HFFc6 (cell line): ENCODE data around the gene DLGAP4. TPM values are rescaled to one million over a fixed set of nuclear protein-coding genes. Genes with fewer than 3 reads are reported as not detected.

Experiments used
- DNase-seq: peaks from one replicate; pipeline ENCODE4 v3.0.0-alpha.2; 2018
- H3K27ac Mint-ChIP-seq: 2 replicates; pipeline ENCODE4 v1.8.0; 2020; ENCODE audit warnings: mild to moderate bottlenecking, mixed read lengths
- H3K27me3 Mint-ChIP-seq: 2 replicates; pipeline ENCODE4 v1.8.0; 2021; ENCODE audit warnings: mild to moderate bottlenecking, moderate library complexity, mixed read lengths; ENCODE audit not compliant: insufficient read depth
- H3K36me3 Mint-ChIP-seq: 2 replicates; pipeline ENCODE4 v1.8.0; 2021; ENCODE audit warnings: low read depth, mixed read lengths
- H3K4me1 Mint-ChIP-seq: 2 replicates; pipeline ENCODE4 v1.8.0; 2020; ENCODE audit warnings: low read depth, mixed read lengths
- H3K4me3 Mint-ChIP-seq: 2 replicates; pipeline ENCODE4 v1.8.0; 2020; ENCODE audit warnings: mild to moderate bottlenecking, moderate library complexity, mixed read lengths
- H3K9me3 Mint-ChIP-seq: 2 replicates; pipeline ENCODE4 v1.8.0; 2020; ENCODE audit warnings: mild to moderate bottlenecking, mixed read lengths
- CTCF ChIP-seq: fragments of 200-600 bp; sonication (generic); IDR thresholded peaks from 2 replicates; pipeline ENCODE4 v1.5.0; 2021; ENCODE audit warnings: antibody characterized with exemption, mild to moderate bottlenecking
- total RNA-seq, 6 experiments: library from RNA; stranded (reverse); fragmentation: NEBNext Ultra II Directional; extraction: Animal tissue kit (Norgen Biotek cat#: 25700); gene quantifications; 2 replicates in 1 of 6; 3 replicates in 5 of 6; pipeline ENCODE4 v1.2.3, GENCODE V29; 2021

DLGAP4 gene
- total RNA-seq, 6 experiments from 2014 or later = 118 to 150 (median 140) TPM

GRCh38 chr20:36462440-36463211 lies 156.5 kb downstream of the DLGAP4 start:
- Mint-ChIP-seq H3K36me3 (peaks cover 6% of the 10 kb centered on the region), H3K27ac (peak overlapping the region; percentile 95), H3K4me1 (peaks cover 50% of the 10 kb centered on the region), H3K27me3 (no peaks in the 10 kb centered on the region; the same call in none of the 2 replicates), H3K9me3 (no peaks in the 10 kb centered on the region), H3K4me3 (peak overlapping the region; percentile 96)
- no peak for TF ChIP-seq CTCF
- DNase-seq = peak; percentile 32

GRCh38 chr20:36463212-36464061 lies 157.3 kb downstream of the DLGAP4 start:
- Mint-ChIP-seq H3K27me3 (no peaks in the 10 kb centered on the region; the same call in none of the 2 replicates), H3K27ac (peak overlapping the region; percentile 95), H3K9me3 (no peaks in the 10 kb centered on the region), H3K4me1 (peaks cover 59% of the 10 kb centered on the region), H3K36me3 (peaks cover 6% of the 10 kb centered on the region), H3K4me3 (peak overlapping the region; percentile 96)
- no peak for DNase-seq
- no peak for TF ChIP-seq CTCF

GRCh38 chr20:36465109-36466080 lies 159.3 kb downstream of the DLGAP4 start:
- no peaks in the 10 kb centered on the region for H3K9me3 Mint-ChIP-seq
- peak; percentile 37 for TF ChIP-seq CTCF
- H3K4me3 Mint-ChIP-seq = peak overlapping the region; percentile 96
- peak; percentile 92 for DNase-seq
- H3K27ac Mint-ChIP-seq = peak overlapping the region; percentile 95
- H3K4me1 Mint-ChIP-seq = peaks cover 71% of the 10 kb centered on the region
- no peaks in the 10 kb centered on the region; the same call in none of the 2 replicates for H3K27me3 Mint-ChIP-seq
- H3K36me3 Mint-ChIP-seq = peaks cover 6% of the 10 kb centered on the region

- Mint-ChIP-seq H3K9me3 (no peaks in the 10 kb centered on the region), H3K4me3 (peak overlapping the region; percentile 96), H3K4me1 (peaks cover 73% of the 10 kb centered on the region), H3K27ac (peak overlapping the region; percentile 95), H3K27me3 (no peaks in the 10 kb centered on the region; the same call in none of the 2 replicates), H3K36me3 (peaks cover 10% of the 10 kb centered on the region)
- DNase-seq = no peak
- TF ChIP-seq CTCF = no peak
These were observed 159.9 kb downstream of the DLGAP4 start for GRCh38 chr20:36466089-36466488.
